ENCODE data around the gene ALDH1B1.
A peak's percentile ranks its signal among the peaks of the same experiment; 100 is the strongest.

Gene ALDH1B1

GRCh38 chr9:38392235-38393127 is at the start of gene ALDH1B1:
Gene ALDH1B1 (plus strand): TSS chr9:38392702. CDS start chr9:38395749, 3,047 bp downstream.
- DNase-seq, result peak in 53 of 56 donors; percentile 3 to 84 (median 57)

GRCh38 chr9:38343037-38343436 is 49.5 kb upstream of the ALDH1B1 start:
- no peak for DNase-seq

GRCh38 chr9:38343552-38343951 is 49.0 kb upstream of the ALDH1B1 start:
- DNase-seq, result no peak

GRCh38 chr9:38344566-38345324 is 47.8 kb upstream of the ALDH1B1 start:
- no peak for DNase-seq

GRCh38 chr9:38345851-38346755 is 46.4 kb upstream of the ALDH1B1 start:
- DNase-seq, result no peak

GRCh38 chr9:38346811-38347210 is 45.7 kb upstream of the ALDH1B1 start:
- no peak for DNase-seq

- DNase-seq, result no peak
Observed at GRCh38 chr9:38347271-38347671, 45.2 kb upstream of the ALDH1B1 start.

GRCh38 chr9:38347946-38348345 is 44.6 kb upstream of the ALDH1B1 start:
- no peak for DNase-seq

GRCh38 chr9:38350529-38350928 is 42.0 kb upstream of the ALDH1B1 start:
- no peak for DNase-seq

GRCh38 chr9:38352530-38353328 is 39.8 kb upstream of the ALDH1B1 start:
- peak in 2 of 56 donors; percentile 8 to 13 for DNase-seq

- DNase-seq, result no peak
Observed at GRCh38 chr9:38355115-38355514, 37.4 kb upstream of the ALDH1B1 start.

- no peak for DNase-seq
Observed at GRCh38 chr9:38355517-38356120, 36.9 kb upstream of the ALDH1B1 start.

- no peak for DNase-seq
Observed at GRCh38 chr9:38356851-38357250, 35.7 kb upstream of the ALDH1B1 start.

- DNase-seq, result no peak
Observed at GRCh38 chr9:38357350-38358114, 35.0 kb upstream of the ALDH1B1 start.

- no peak for DNase-seq
Observed at GRCh38 chr9:38358390-38359296, 33.9 kb upstream of the ALDH1B1 start.

- DNase-seq, result no peak
Observed at GRCh38 chr9:38359297-38359653, 33.2 kb upstream of the ALDH1B1 start.

GRCh38 chr9:38359689-38360385 is 32.7 kb upstream of the ALDH1B1 start:
- DNase-seq, result no peak

Data from amygdala (tissue), 56 donors.